Hematopoietic multipotent progenitor cell treated with erythropoietin and hydrocortisone succinate and interleukin-3 and kit ligand, for 4 days (in vitro differentiated cells): Measurements from ENCODE around the gene PCDHB14.
A peak's percentile ranks its signal among the peaks of the same experiment; 100 is the strongest.
"Not testable (repeated sequence)": the region's sequence is repeated elsewhere in the genome, so short reads cannot be mapped to it uniquely, and the experiment has no call there.

Experiments
- DNase-seq: peaks from one replicate; pipeline ENCODE4 v3.0.0-alpha.2; 2015

The PCDHB14 gene

GRCh38 chr5:141210849-141211248 lies 12.3 kb upstream of the PCDHB14 start:
- DNase-seq: not testable (repeated sequence)

- peak; percentile 20 for DNase-seq
Measured at GRCh38 chr5:141213656-141214339, 9.3 kb upstream of the PCDHB14 start, which contains the start of gene PCDHB13. PCDHB13 (plus strand) TSS chr5:141213919; CDS start chr5:141214124, 205 bp downstream.

- not testable (repeated sequence) for DNase-seq
Measured at GRCh38 chr5:141214583-141214982, 8.6 kb upstream of the PCDHB14 start.

GRCh38 chr5:141215504-141215903 lies 7.6 kb upstream of the PCDHB14 start:
- DNase-seq: not testable (repeated sequence)

- DNase-seq: not testable (repeated sequence)
Measured at GRCh38 chr5:141216035-141216434, 7.1 kb upstream of the PCDHB14 start.

- DNase-seq: not testable (repeated sequence)
Measured at GRCh38 chr5:141224844-141225243, 1.7 kb downstream of the PCDHB14 start.

- DNase-seq: not testable (repeated sequence)
Measured at GRCh38 chr5:141225421-141225820, 2.3 kb downstream of the PCDHB14 start.

- DNase-seq: no peak
Measured at GRCh38 chr5:141234109-141234667, 11.0 kb downstream of the PCDHB14 start.

GRCh38 chr5:141235922-141236321 lies 12.8 kb downstream of the PCDHB14 start:
- not testable (repeated sequence) for DNase-seq

GRCh38 chr5:141236516-141237313 lies 13.6 kb downstream of the PCDHB14 start:
- DNase-seq: no peak

- no peak for DNase-seq
Measured at GRCh38 chr5:141241496-141241895, 18.4 kb downstream of the PCDHB14 start.

- DNase-seq: peak; percentile 29
Measured at GRCh38 chr5:141245250-141245717, 22.1 kb downstream of the PCDHB14 start, which contains the start of gene PCDHB15. PCDHB15 (plus strand) TSS chr5:141245395; CDS start chr5:141245579, 184 bp downstream.

- DNase-seq: not testable (repeated sequence)
Measured at GRCh38 chr5:141246971-141247370, 23.8 kb downstream of the PCDHB14 start.

GRCh38 chr5:141247434-141247833 lies 24.3 kb downstream of the PCDHB14 start:
- DNase-seq: not testable (repeated sequence)

- DNase-seq: no peak
Measured at GRCh38 chr5:141250576-141250975, 27.4 kb downstream of the PCDHB14 start.

- DNase-seq: no peak
Measured at GRCh38 chr5:141258464-141258863, 35.3 kb downstream of the PCDHB14 start.

- DNase-seq: no peak
Measured at GRCh38 chr5:141258948-141259347, 35.8 kb downstream of the PCDHB14 start.

- peak; percentile 22 for DNase-seq
Measured at GRCh38 chr5:141260458-141261237, 37.5 kb downstream of the PCDHB14 start.

GRCh38 chr5:141261238-141261546 lies 38.0 kb downstream of the PCDHB14 start:
- no peak for DNase-seq

- DNase-seq: no peak
Measured at GRCh38 chr5:141269195-141269594, 46.1 kb downstream of the PCDHB14 start.

- peak; percentile 1 for DNase-seq
Measured at GRCh38 chr5:141272906-141273305, 49.8 kb downstream of the PCDHB14 start.
